Natural killer cell (primary cell): Measurements from ENCODE around the gene HNRNPU. TPM values are rescaled to one million over a fixed set of nuclear protein-coding genes. Genes with fewer than 3 reads are reported as not detected.
"Not testable (repeated sequence)": the region's sequence is repeated elsewhere in the genome, so short reads cannot be mapped to it uniquely, and the experiment has no call there.

Source experiments
- ATAC-seq, 3 donors: fragments of 150-1000 bp in 2 of 3; fragments of 200-7000 bp in 1 of 3; cut with Tn5 transposase; 1 replicate in 1 of 3; 2 replicates in 2 of 3; pipeline ENCODE4 v1.10.0; 2021; ENCODE audit warnings: mild to moderate bottlenecking in 2 of 3, moderate library complexity in 2 of 3
- DNase-seq, 2 donors: peaks; one replicate each; pipeline versions ENCODE4 v3.0.0 to v3.0.0-alpha.2; 2013 to 2021; ENCODE audit warnings: mixed read lengths in 1 of 2
- H3K27ac ChIP-seq: one replicate; pipeline ENCODE4 v1.5.1; 2013; ENCODE audit warnings: mild to moderate bottlenecking, low read length
- H3K27me3 ChIP-seq: one replicate; pipeline ENCODE4 v1.6.1; 2013; ENCODE audit warnings: low read length; ENCODE audit not compliant: control insufficient read depth, insufficient read depth
- H3K36me3 ChIP-seq: one replicate; pipeline ENCODE4 v1.6.1; 2013; ENCODE audit warnings: low read length; ENCODE audit not compliant: control insufficient read depth, insufficient read depth
- H3K4me1 ChIP-seq: one replicate; pipeline ENCODE4 v1.6.1; 2013; ENCODE audit warnings: low read length; ENCODE audit not compliant: control insufficient read depth, insufficient read depth
- H3K4me3 ChIP-seq: one replicate; pipeline ENCODE4 v1.5.1; 2013; ENCODE audit warnings: low read length
- H3K9me3 ChIP-seq: one replicate; pipeline ENCODE4 v1.6.1; 2013; ENCODE audit warnings: low read length; ENCODE audit not compliant: control insufficient read depth, insufficient read depth
- H3K27ac Mint-ChIP-seq, 2 donors: one replicate each; pipeline ENCODE4 v1.8.0; 2022; ENCODE audit warnings: mild to moderate bottlenecking in 2 of 2, mixed read lengths in 2 of 2, moderate library complexity in 1 of 2
- H3K27me3 Mint-ChIP-seq, 2 donors: one replicate each; pipeline ENCODE4 v1.8.0; 2022; ENCODE audit warnings: low read depth in 2 of 2, mixed read lengths in 2 of 2
- H3K36me3 Mint-ChIP-seq: one replicate; pipeline ENCODE4 v1.8.0; 2022; ENCODE audit warnings: mixed read lengths
- H3K4me1 Mint-ChIP-seq, 2 donors: one replicate each; pipeline ENCODE4 v1.8.0; 2022; ENCODE audit warnings: mixed read lengths in 2 of 2
- H3K4me3 Mint-ChIP-seq: one replicate; pipeline ENCODE4 v1.8.0; 2022; ENCODE audit warnings: mild to moderate bottlenecking, moderate library complexity, mixed read lengths
- H3K9me3 Mint-ChIP-seq, 2 donors: one replicate each; pipeline ENCODE4 v1.8.0; 2022; ENCODE audit warnings: mixed read lengths in 2 of 2
- WGBS: methylation state at CpG from one replicate; pipeline ENCODE4 v1.1.7; 2013; ENCODE audit warnings: missing lambda C conversion rate; ENCODE audit not compliant: insufficient coverage; 5-methylcytosine and 5-hydroxymethylcytosine counted together
- intact Hi-C: fragments of 100-400 bp; cut with micrococcal nuclease; formaldehyde crosslinking; loops from one replicate; pipeline ENCODE4 v1.14.2; 2022
- total RNA-seq, 4 donors: library from RNA; stranded (reverse); fragments of 120-200 nt in 1 of 4; gene quantifications; one replicate each; pipeline versions ENCODE4 v1.2.3 to v1.2.4, GENCODE V29; 2013 to 2022
- TF ChIP-seq, protein P1 (sequence below): fragments of 200-600 bp; IDR thresholded peaks from one replicate; pipeline ENCODE4 v1.8.0; 2022; ENCODE audit warnings: antibody characterized with exemption

The HNRNPU gene
- total RNA-seq, 3 donors from 2014 or later (not counting 1 experiment from before 2014, with no cell fraction given), result 467 to 603 (median 504) TPM

DNA sequence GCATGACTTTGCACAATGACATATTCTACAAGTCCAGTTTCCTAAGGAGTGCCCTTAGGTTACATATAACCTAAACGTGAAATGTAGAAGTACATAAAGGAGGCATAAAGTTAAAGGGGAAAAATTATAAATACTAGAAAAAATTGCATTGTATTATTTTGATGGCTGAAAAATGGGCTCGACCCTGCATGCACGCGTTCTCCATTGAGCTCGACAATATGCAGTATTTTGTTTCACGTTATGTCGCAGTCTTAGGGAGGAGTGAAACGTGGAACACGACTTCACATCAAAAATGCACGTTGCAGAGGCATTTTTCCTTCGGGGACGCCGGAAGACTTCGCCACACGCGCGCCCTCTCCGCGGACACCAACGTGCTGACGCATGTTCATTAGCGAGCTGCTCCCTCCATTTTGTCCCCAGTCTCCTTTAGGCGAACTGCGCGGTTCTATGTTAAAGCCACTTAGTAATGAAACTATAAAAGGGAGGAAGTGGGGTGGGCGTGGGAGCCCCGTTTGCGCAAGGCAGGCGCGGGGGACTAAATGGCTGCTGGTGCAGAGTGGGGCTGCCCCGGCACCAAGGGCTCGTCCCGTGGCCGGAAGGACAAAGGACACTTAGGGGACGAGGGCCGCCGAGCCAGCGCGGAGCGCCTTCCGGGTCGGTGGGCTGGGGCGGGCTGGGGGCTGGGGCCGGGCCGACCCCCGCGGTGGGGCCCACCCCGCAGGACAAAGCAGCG, 29.6 kb downstream of the HNRNPU start:
- Mint-ChIP-seq H3K27ac (peak overlapping the region; percentile 96 to 99), H3K27me3 (no peaks in the 10 kb centered on the region), H3K9me3 (no peaks in the 10 kb centered on the region), H3K4me1 (peaks cover 46 to 47% of the 10 kb centered on the region in 2 donors), H3K36me3 (no peaks in the 10 kb centered on the region), H3K4me3 (peak overlapping the region; percentile 98)
- Histone ChIP-seq H3K27ac (peak overlapping the region; percentile 99), H3K9me3 (no peaks in the 10 kb centered on the region), H3K36me3 (no peaks in the 10 kb centered on the region), H3K4me3 (peak overlapping the region; percentile 61), H3K27me3 (no peaks in the 10 kb centered on the region), H3K4me1 (peaks cover 11% of the 10 kb centered on the region)
- intact Hi-C loops, result loop anchor here (1.0 to 2.0 kb wide), 5 partner anchors 30 to 382 kb away; partner anchors contain the start of gene HNRNPU
- TF ChIP-seq, protein P1, sequence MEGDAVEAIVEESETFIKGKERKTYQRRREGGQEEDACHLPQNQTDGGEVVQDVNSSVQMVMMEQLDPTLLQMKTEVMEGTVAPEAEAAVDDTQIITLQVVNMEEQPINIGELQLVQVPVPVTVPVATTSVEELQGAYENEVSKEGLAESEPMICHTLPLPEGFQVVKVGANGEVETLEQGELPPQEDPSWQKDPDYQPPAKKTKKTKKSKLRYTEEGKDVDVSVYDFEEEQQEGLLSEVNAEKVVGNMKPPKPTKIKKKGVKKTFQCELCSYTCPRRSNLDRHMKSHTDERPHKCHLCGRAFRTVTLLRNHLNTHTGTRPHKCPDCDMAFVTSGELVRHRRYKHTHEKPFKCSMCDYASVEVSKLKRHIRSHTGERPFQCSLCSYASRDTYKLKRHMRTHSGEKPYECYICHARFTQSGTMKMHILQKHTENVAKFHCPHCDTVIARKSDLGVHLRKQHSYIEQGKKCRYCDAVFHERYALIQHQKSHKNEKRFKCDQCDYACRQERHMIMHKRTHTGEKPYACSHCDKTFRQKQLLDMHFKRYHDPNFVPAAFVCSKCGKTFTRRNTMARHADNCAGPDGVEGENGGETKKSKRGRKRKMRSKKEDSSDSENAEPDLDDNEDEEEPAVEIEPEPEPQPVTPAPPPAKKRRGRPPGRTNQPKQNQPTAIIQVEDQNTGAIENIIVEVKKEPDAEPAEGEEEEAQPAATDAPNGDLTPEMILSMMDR, result no peak
- under 1% methylated on average over 49 of the region's 49 CpGs for WGBS
- DNase-seq, result peak; percentile 92 to 95
- peak; percentile 70 to 87 (median 78) for ATAC-seq

DNA sequence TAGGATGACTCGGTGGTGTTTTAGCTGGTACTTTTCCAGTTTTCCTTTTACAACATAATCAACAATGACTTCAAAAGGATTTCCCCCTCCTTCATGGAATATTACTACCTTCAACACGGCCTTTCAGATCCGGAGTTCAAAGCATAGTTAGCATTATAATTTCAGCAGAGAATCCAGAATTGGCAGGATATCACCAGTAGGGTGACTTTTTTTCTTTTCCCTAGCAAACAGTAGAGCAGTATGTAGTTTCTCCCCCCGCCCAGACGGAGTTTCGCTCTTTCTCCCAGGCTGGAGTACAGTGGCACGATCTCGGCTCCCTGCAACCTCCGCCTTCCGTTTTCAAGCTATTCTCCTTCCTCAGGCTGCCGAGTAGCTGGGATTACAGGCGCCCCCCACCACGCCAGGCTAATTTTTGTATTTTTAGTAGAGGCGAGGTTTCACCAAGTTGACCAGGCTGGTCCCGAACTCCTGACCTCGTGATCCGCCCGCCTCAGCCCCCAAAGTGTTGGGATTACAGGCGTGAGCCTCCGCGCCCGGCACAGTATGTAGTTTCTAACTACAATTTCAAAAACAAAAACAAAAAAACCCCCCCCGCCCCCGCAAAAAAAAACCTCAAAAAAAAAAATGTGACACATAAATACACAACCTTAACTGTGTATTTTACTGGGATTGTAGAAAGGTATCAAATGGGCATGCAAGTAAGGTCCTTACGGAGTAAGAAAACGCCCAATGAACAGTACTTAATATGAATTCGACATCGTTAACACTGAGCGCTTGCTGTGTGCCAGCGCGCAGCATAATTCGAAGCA, 30.4 kb downstream of the HNRNPU start:
- Histone ChIP-seq H3K9me3 (no peaks in the 10 kb centered on the region), H3K27ac (peak overlapping the region; percentile 99), H3K4me3 (peak overlapping the region; percentile 61), H3K36me3 (no peaks in the 10 kb centered on the region), H3K27me3 (no peaks in the 10 kb centered on the region), H3K4me1 (peaks cover 11% of the 10 kb centered on the region)
- TF ChIP-seq, protein P1, result no peak
- no peaks in the 10 kb centered on the region for H3K9me3 Mint-ChIP-seq
- no peaks in the 10 kb centered on the region for H3K36me3 Mint-ChIP-seq
- peaks cover 38 to 40% of the 10 kb centered on the region in 2 donors for H3K4me1 Mint-ChIP-seq
- intact Hi-C loops, result loop anchor here (1.0 to 2.0 kb wide), 3 partner anchors 85 to 381 kb away; no protein-coding TSS in a partner anchor
- no peaks in the 10 kb centered on the region for H3K27me3 Mint-ChIP-seq
- ATAC-seq (peak; percentile 11 to 30 (median 16)), DNase-seq (peak; percentile 43 to 79)
- H3K27ac Mint-ChIP-seq, result peak overlapping the region; percentile 96 to 99
- 0% methylated on average over 29 of the region's 32 CpGs for WGBS
- peak overlapping the region; percentile 98 for H3K4me3 Mint-ChIP-seq

DNA sequence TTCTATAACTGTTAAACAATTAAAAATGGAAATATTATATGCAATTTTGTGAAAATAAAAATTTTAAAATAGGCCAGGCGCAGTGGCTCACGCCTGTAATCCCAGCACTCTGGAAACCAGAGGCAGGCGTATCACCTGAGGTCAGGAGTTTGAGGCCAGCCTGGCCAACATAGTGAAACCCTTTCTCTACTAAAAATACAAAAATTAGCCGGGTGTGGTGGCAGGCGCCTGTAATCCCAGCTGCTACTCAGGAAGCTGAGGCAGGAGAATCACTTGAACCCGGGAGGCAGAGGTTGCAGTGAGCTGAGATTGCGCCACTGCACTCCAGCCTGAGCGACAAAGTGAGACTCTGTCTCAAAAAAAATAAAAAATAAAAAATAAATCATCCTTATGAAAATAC, 31.1 kb downstream of the HNRNPU start:
- H3K36me3 ChIP-seq, DNase-seq, H3K27me3 ChIP-seq, ATAC-seq, H3K27me3 Mint-ChIP-seq, H3K9me3 Mint-ChIP-seq, H3K9me3 ChIP-seq, H3K36me3 Mint-ChIP-seq, intact Hi-C loops: not testable (repeated sequence)
- Histone ChIP-seq H3K4me3 (peak overlapping the region; percentile 61), H3K4me1 (peaks cover 11% of the 10 kb centered on the region), H3K27ac (peak overlapping the region; percentile 99)
- 40% methylated on average over 8 of the region's 8 CpGs for WGBS
- H3K4me1 Mint-ChIP-seq, result peaks cover 31 to 33% of the 10 kb centered on the region in 2 donors
- peak overlapping the region; percentile 96 to 99 for H3K27ac Mint-ChIP-seq
- peak overlapping the region; percentile 98 for H3K4me3 Mint-ChIP-seq

DNA sequence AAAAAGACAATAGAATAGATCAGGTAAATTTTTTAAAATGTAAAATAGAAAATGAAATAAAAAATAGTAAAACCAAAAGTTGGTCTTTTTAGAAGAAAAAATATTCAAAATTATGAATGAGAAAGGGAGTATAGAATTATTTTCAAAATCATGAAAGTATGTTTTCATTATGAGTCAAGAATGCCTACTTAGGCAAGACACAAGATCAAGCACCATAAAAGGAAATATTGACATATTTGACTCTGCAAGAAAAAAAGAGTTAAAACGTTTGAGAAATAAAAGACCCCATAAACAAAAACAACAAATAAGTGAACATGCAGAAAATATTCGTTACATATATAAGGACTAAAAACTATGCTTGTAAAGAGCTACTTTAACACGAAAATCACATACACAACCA, 33.7 kb downstream of the HNRNPU start:
- Histone ChIP-seq H3K27ac (no peak overlapping the region), H3K27me3 (no peaks in the 10 kb centered on the region), H3K4me3 (no peak overlapping the region), H3K36me3 (no peaks in the 10 kb centered on the region), H3K4me1 (peaks cover 6% of the 10 kb centered on the region), H3K9me3 (no peaks in the 10 kb centered on the region)
- intact Hi-C loops, result no loop called here
- WGBS, result 88% methylated on average over 1 of the region's 3 CpGs
- ATAC-seq (no peak), DNase-seq (no peak)
- H3K27ac Mint-ChIP-seq, result no peak overlapping the region
- H3K9me3 Mint-ChIP-seq, result no peaks in the 10 kb centered on the region
- peaks cover 14 to 16% of the 10 kb centered on the region in 2 donors for H3K4me1 Mint-ChIP-seq
- H3K4me3 Mint-ChIP-seq, result peak overlapping the region; percentile 13
- no peaks in the 10 kb centered on the region for H3K27me3 Mint-ChIP-seq
- no peaks in the 10 kb centered on the region for H3K36me3 Mint-ChIP-seq
- TF ChIP-seq, protein P1, result no peak
